Right lobe of liver (tissue), 4 donors: ENCODE results near the gene NANS.
"Not testable (repeated sequence)": the region's sequence is repeated elsewhere in the genome, so short reads cannot be mapped to it uniquely, and the experiment has no call there.

Experiments used
- CTCF ChIP-seq, 4 donors: fragments of 200-600 bp in 3 of 4; fragments of 450-650 bp in 1 of 4; IDR thresholded peaks; one replicate each; pipeline versions ENCODE4 v1.5.1 to v1.8.0; 2016 to 2022; ENCODE audit warnings: antibody characterized with exemption in 4 of 4, mild to moderate bottlenecking in 2 of 4
- POLR2A ChIP-seq: fragments of 450-650 bp; IDR thresholded peaks from one replicate; pipeline ENCODE4 v1.6.1; 2017; ENCODE audit warnings: antibody characterized with exemption, mild to moderate bottlenecking
- donor health status: DM: no; HTN: no; CAD: no.
- donor health status: DM: no; HTN: no; CAD: no.
- donor health status: DM: no; HTN: yes; CAD: no.

GRCh38 chr9:98124091-98124490, 67.6 kb downstream of the NANS start:
- not testable (repeated sequence) for TF ChIP-seq CTCF (IDR thresholded peaks at IDR 0.05); POLR2A
